Ishikawa (cell line): ENCODE results near the gene TELO2.

Experiments
- CEBPB ChIP-seq: IDR thresholded peaks from 2 replicates; pipeline ENCODE4 v1.6.1; 2012
- CREB1 ChIP-seq: IDR thresholded peaks from 2 replicates; pipeline ENCODE4 v1.6.1; 2012; ENCODE audit warnings: low read depth
- EGR1 ChIP-seq: IDR thresholded peaks from 2 replicates; pipeline ENCODE4 v1.6.1; 2012
- EP300 ChIP-seq: IDR thresholded peaks from 2 replicates; pipeline ENCODE4 v1.6.1; 2012; ENCODE audit warnings: borderline replicate concordance
- FOXM1 ChIP-seq: IDR thresholded peaks from 2 replicates; pipeline ENCODE4 v1.6.1; 2012; ENCODE audit warnings: low read depth, borderline replicate concordance
- MAX ChIP-seq: IDR thresholded peaks from 2 replicates; pipeline ENCODE4 v1.6.1; 2012
- NFIC ChIP-seq: IDR thresholded peaks from 2 replicates; pipeline ENCODE4 v1.6.1; 2012
- RAD21 ChIP-seq: IDR thresholded peaks from 2 replicates; pipeline ENCODE4 v1.6.1; 2012; ENCODE audit warnings: low read depth
- REST ChIP-seq: IDR thresholded peaks from 2 replicates; pipeline ENCODE4 v1.6.1; 2012; ENCODE audit warnings: low read depth, mild to moderate bottlenecking
- TAF1 ChIP-seq: IDR thresholded peaks from 2 replicates; pipeline ENCODE4 v1.6.1; 2012; ENCODE audit warnings: low read depth, mild to moderate bottlenecking
- TCF12 ChIP-seq: IDR thresholded peaks from 2 replicates; pipeline ENCODE4 v1.6.1; 2012; ENCODE audit warnings: low read depth
- TEAD4 ChIP-seq: IDR thresholded peaks from 2 replicates; pipeline ENCODE4 v1.6.1; 2012
- USF1 ChIP-seq: IDR thresholded peaks from 2 replicates; pipeline ENCODE4 v1.6.1; 2012
- YY1 ChIP-seq: IDR thresholded peaks from 2 replicates; pipeline ENCODE4 v1.6.1; 2012; ENCODE audit warnings: low read depth
- ZBTB7A ChIP-seq: IDR thresholded peaks from 2 replicates; pipeline ENCODE4 v1.6.1; 2012; ENCODE audit warnings: low read depth

The TELO2 gene

GRCh38 chr16:1530349-1530882 lies 37.3 kb downstream of the TELO2 start:
- TF ChIP-seq YY1 (no peak), EGR1 (no peak), NFIC (no peak), CEBPB (no peak), FOXM1 (no peak), EP300 (no peak), TAF1 (no peak), TCF12 (no peak), USF1 (no peak), REST (no peak), ZBTB7A (no peak)

DNA sequence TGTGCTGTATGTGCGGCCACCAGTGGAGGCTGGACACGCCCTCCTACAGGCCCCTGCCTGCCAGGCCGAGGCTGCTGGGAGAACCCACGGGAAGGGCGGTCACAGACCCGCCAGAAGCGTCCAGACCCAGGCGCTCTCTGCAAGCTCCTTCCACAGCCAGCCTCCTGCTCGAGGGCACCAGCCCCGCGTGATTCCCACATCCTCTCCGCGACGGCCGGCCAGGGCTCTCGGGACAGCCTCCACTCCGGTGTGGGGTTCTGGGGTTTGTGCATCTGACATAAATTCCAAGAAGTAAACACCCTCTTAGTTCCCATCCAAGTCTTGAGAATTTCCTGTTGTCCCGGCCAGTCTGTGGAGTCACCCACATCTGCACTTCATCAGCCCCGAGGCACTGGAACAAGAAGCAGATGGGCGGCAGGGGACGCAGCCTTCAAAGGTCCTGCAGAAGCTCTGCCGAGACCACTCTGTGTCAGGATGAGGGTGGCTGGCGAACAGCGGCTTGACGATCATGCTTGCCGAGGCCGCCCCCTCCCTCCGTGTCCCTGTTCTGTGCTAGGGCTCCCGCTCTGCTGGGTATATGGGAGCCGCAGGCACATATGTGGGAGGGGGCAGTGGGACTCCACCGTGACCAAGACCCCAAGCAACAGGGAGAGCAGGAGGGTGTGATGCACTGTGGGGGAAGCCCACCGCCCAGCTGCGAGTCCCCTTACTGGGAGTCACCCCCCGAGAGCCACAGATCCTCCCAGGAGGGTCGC lies 37.9 kb downstream of the TELO2 start:
- no peak for TF ChIP-seq USF1
- no peak for TF ChIP-seq REST
- TF ChIP-seq YY1: no peak
- TF ChIP-seq FOXM1: no peak
- no peak for TF ChIP-seq EGR1
- no peak for TF ChIP-seq CEBPB
- no peak for TF ChIP-seq TEAD4

DNA sequence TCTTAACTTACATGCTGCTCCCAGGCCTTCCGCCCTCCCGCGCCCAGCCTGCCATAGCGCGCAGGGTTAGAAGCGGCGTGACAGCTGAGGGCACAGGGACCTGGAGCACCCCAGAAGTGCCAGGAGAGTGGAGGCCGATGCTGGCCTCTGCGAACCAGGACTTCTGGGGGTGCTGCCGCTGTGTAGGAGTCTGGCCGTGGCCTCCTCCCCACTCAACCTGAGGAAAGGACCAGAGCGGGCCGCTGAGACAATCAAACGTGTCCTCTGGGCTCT lies 38.4 kb downstream of the TELO2 start:
- TF ChIP-seq TCF12: no peak
- no peak for TF ChIP-seq TAF1
- no peak for TF ChIP-seq TEAD4
- TF ChIP-seq YY1: no peak
- TF ChIP-seq NFIC: no peak
- no peak for TF ChIP-seq CREB1
- no peak for TF ChIP-seq REST
- TF ChIP-seq MAX: no peak
- no peak for TF ChIP-seq RAD21
- TF ChIP-seq EP300: no peak
- no peak for TF ChIP-seq FOXM1
- no peak for TF ChIP-seq EGR1

DNA sequence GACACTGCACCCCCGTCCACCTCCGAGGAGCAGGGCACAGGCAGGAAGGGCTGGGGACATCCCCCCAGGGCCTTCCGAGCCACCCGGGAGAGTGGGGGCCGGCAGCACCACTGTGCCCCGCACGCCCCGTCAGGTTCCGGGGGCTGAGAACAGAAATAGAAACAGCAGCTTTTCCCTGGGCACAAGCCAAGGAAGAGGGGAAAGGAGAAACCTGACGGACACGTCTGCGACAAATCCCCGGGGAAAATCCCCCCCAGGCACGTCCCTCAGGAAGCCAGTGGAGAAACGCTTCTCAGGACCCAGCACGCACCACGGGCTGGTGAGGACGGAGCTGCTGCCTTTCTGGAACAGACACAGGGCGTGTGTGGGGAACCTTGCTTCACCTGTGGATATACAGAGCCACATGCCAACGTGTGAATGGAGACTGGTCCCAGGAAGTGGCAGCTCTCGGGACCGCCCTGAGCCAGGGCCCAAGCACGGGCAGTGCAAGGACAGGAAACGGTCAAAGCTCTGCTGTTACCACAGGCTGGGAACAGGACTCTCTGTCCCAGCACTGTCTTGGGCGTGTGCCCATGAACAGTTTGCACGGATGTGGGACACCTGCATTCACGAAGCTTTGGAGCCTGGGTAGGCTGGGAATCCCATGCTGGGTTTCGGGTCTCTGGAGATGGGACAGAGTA lies 39.1 kb downstream of the TELO2 start:
- TF ChIP-seq CREB1: no peak
- TF ChIP-seq EGR1: no peak
- no peak for TF ChIP-seq TEAD4
- TF ChIP-seq TCF12: no peak
- no peak for TF ChIP-seq MAX
- TF ChIP-seq CEBPB: no peak
- no peak for TF ChIP-seq TAF1
- no peak for TF ChIP-seq NFIC
- TF ChIP-seq YY1: no peak
- TF ChIP-seq FOXM1: no peak
- TF ChIP-seq RAD21: no peak
- TF ChIP-seq ZBTB7A: no peak
- no peak for TF ChIP-seq REST
- no peak for TF ChIP-seq USF1
- TF ChIP-seq EP300: no peak
